Ammon's horn (tissue), 1 donor: ENCODE data around the gene SLC39A13.

Experiments used
- DNase-seq: peaks from one replicate; pipeline ENCODE4 v3.0.0-alpha.2; 2016; ENCODE audit warnings: low spot score

SLC39A13 gene

DNA sequence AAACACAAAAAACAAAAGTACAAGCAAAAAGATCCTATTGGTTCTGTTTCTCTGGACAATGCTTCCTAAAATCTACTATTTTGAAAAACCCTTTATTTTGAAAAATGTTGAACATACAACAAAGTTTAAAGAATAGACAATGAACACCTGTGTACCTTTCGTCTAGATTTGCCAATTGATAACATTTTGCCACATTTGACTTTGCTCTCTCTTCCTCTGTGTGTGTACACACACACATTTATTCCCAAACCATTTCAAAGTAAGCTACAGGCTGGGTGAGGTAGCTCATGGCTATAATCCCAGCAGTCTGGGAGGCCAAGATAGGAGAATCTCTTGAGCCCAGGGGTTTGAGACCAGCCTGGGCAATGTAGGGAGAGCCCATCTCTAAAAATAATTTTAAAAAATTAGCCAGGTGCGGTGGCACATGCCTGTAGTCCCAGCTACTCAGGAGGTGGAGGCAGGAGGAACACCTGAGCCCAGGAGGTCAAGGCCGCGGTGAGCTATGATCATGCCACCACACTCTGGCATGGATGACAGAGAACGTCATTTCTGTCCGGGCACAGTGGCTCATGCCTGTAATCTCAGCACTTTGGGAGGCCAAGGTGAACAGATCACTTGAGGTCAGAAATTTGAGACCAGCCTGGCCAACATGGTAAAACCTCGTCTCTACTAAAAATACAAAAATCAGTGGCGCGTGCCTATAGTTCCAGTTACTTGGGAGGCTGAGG, 23.1 kb downstream of the SLC39A13 start:
- DNase-seq = no peak

DNA sequence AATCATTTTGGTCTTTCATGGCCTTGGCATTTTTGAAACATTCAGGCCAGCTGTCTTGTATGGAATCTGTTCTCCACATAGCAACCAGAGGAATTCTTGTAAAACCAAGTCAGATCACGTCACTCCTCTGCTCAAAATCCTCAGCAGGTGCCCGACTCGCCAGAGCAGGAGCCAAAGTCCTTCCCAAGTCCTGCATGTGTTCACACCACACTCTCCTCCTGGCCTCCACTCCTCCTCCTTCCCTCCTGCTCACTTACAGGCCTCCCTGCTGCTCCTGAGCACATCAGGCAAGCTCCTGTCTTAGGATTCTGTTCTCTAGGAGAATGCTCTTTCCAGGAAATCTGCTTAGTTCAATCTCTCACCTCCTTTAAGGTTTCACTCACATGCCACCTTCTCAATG, 24.8 kb downstream of the SLC39A13 start:
- DNase-seq = no peak

DNA sequence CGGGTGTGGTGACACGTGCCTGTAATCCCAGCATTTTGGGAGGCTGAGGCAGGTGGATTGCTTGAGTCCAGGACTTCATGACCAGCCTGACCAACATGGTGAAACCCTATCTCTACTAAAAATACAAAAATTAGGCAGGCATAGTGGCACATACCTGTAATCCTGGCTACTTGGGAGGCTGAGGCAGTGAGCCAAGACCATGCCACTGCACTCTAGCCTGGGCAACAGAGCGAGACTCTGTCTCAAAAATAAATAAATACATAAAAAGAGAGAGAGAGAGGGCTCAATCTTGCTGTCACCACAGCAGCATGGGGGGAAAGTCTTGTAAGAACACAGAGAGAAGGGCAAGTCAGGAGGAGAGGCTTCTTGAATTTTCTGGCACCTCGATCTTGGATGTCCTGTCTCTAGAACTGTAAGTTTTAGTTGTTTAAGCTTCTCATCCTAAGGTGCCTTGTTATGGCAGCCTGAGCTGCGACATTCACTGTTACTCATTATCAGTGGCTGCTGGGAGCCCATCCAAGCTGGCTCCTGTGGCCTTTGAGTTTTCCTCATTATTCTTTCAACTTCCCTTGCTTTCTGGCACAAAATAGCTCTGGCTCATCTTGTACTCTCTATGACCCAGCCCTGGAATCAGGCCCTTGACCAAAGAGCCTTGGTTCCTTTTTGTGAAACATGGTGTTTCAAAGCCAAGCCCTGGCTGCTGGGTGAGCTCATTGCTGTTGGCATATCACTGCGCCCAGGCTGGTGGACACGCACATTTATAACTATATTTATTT, 25.8 kb downstream of the SLC39A13 start:
- DNase-seq = peak; percentile 47

DNA sequence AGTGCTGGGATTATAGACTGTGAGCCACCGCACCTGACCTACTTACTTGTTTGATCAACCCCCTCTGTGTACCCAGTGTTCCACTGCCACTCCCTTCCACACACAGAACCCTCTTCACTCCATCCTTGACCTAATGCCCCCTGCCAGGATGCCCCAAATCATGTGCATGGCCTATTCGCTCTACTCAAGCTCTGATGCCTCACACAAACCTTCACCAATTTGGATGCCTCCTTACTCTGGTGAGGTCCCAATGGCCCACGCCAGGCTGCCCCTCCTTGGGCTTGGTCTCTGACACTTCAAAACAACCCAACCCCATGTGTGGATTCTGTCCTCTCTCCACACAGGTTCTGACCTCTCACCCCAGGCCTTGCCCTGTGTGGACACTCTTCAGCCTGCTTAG, 27.3 kb downstream of the SLC39A13 start:
- DNase-seq = no peak

DNA sequence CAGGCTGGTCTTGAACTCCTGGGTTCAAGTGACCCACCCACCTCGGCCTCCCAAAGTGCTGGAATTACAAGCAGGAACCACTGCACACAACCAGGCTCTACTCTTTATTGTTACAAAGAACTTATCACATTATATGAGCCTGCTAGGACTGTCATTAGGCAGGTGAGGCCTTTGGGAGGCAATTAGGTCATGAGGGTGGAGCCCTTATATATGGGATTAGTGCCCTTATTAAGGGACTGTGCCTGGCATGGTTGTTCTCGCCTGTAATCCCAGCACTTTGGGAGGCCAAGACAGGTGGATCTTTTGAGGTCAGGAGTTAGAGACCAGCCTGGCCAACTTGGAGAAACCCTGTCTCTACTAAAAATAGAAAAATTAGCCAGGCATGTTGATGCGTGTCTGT, 28.3 kb downstream of the SLC39A13 start:
- DNase-seq = no peak

DNA sequence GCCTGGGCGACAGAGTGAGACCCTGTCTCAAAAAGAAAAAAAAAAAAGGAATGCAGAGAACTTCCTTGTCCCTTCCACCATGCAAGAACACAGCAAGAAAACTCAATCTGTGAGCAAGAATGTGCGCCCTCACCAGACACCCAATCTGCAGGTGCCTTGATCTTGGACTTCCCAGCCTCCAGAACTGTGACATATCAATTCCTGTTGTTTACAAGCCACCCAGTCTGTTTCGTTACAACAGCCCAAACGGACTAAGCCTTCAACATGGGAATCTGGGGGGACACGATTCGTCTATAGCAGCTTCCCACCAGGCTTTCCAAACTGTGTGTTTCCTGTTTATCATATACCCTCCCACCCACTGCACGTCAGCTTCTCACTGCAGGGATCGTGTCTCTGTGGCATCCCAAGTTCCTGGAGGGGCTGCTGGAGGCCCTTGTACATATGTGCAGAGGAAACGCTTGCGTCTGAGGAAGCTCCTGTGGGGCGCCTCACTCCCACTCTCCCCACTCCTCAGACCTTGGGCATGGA, 28.9 kb downstream of the SLC39A13 start:
- DNase-seq = no peak

DNA sequence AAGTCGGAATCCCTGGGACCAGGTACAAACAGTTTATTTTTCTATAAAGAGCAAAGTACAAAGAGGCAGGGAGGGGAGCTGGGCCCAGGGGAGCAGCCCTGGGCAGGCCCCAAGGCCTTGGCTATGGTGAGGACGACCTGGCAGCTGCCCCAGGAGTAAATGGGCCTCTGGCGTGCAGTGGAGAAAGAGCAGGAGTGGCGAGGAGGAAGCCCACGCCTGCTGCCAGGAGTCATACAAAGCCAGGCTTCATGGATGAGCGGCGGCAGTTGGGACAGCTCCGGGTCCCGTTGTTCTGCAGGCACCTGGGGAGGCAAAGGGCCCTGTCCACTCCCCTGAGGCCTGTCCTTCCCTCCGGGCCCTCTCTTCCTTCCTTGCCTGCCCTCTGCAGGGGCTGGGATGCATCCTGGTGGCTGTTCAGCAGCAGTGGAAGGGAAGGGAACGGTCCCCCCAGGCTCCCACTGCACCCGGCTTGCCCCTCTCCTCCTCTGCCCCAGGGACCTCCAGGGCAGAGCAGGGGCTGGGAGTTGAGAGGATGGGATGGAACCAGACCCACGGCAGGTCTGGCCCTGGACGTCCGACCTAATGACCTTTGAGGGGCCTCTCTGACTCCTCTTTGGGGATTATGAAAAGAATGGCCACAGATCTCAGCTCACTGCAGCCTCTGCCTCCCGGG, 29.5 kb downstream of the SLC39A13 start:
- peak; percentile 57 for DNase-seq

DNA sequence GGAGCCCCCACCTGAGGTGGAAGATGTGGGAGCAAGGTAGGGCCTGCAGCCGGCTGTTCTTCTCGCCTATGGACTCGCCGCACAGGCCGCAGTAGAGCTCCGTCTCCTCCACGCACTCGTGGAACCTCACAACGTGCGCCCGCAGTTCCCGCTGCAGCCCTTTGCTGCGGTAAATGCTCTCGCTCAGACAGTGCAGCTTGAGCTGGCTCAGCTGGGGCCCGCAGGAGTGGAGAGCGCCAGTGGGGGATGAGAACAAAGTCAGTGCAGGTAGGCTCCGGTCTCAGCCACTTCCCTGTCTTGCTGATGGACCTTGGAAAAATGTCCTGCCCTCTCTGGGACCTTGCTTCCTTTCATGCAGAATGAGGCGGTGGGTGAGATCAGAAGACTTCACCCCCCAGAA, 30.3 kb downstream of the SLC39A13 start:
- no peak for DNase-seq

DNA sequence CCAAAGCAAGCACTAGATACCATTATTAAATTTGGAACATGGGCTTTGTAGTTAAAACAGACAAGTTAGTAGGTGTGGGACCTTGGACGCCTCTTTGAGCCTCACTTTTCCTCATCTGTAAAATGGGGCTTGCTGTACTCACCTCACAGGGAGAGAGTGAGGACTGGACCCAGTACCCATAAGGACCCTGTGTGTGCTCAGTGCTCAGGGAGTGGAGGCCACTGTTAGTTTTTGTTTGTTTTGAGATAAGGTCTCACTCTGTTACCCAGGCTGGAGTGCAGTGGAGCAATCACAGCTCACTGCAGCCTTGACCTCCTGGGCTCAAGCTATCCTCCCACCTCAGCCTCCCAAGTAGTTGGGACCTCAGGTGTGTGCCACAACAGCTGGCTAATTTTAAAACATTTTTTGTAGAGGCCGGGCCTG, 31.7 kb downstream of the SLC39A13 start:
- no peak for DNase-seq

DNA sequence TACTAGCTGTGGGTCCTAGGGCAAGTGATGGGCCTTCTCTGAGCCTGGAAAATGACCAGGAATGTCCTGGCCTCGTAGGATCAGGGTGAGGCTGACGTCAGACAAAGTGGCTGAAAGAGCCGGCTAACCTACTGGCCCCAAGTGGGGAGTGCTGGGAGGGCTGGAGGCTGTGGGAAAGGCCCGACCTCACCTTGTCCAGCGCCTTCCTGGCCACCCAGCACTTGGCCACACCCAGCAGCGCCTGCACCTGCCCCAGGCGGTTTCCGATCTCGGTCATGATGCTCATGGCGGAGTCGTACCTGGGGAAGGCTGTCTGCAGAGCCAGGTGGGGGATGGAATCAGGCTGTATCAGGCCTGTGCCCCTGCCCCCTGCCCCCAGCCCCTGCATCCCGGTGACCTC, 33.0 kb downstream of the SLC39A13 start:
- no peak for DNase-seq

DNA sequence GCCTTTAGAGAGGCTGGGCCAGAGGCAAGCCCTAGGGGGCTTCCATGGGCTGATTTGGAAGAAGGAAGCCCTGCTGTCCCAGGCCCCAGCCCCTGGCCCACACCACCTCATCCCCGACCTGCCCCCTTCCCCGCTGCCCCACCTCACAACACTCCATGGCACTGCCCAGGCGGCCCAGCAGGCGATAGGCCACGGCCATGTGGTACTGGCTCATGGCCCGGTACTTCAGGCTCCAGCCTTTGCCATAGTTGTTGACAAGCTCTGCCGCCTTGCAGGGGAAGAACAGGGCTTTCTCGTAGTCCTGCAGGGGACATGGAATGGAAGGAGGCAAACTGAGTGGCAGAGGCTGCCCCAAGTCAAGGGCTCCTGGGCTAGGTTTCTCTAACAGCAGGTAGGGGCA, 34.1 kb downstream of the SLC39A13 start:
- peak; percentile 54 for DNase-seq

DNA sequence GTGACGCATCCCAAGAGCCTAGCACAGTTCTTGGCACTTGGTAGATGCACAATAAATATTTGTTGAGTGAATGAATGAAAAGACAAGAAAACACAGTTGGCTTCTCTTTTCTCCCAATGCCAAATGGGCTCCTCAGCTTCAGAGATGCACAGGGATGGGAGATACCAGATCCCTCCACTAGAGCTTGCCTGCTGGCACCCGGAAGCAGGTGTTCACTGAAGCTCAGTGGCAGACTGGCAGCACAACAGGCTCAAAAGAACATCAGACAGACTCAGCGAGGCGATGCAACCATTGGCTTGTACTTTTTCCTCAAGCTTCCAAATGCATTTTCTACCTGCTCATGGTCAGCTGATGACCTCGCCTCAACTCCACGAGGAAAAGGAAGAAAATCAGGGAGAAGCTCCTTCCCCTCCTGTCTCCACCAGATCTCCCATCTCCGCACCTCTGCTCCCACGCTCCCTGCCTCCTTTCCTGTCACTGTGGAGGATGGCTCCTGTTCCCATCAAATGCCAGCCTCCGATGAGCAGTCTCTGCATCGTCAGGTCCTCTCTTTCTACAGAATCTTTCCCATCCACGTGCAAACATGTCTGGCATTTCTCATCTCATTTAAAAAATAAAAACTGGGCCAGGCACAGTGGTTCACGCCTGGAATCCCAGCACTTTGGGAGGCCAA, 34.8 kb downstream of the SLC39A13 start:
- DNase-seq = peak; percentile 69

DNA sequence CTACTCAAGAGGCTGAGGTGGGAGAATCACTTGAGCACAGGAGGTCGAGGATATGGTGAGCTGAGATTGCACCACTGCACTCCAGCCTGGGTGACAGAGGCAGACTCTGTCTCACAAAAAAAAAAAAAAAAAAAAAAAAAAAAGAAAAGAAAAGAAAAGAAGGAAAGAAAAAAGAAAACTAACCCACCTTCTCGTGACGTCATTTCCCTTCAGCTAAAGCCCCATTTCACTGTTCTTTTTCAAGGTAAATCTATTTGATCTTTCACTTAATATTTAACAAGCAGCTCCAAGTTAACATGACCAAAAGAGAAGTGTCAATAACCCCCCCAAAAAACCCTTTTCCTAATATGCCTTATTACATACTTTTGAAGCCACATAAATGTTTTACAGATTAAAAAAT, 35.4 kb downstream of the SLC39A13 start:
- no peak for DNase-seq

DNA sequence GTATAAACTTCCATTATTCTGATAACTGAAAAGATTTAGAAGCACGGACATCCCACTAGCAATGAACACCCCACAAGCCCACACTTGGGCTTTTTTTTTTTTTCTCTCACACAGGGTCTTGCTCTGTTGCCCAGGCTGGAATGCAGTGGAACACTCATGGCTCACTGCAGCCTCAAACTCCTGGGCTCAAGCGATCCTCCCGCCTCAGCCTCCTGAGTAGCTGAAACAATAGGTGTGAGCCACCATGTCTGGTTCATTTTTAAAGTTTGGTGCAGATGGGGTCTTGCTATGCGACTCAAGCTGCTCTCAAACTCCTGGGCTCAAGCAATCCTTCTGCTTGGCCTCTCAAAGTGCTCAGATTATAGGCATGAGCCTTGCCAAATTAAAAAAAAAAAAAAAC, 37.5 kb downstream of the SLC39A13 start:
- no peak for DNase-seq

DNA sequence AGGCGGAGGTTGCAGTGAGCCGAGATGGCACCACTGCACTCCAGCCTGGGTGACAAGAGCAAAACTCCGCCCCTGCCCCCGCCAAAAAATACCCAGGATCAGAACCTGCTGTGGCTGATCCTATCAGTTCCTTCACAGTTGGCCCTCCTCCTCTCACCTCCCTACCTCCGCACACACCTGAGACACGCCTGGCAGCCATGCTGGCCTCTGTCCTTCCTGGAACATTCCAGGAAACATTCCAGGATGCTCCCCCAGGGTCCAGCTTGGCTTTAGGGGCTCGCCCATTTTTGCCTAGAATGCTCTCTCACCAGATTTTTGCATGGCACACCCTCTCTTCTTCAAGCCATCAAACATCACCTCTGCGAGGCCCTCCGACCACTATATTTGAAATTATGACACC, 38.4 kb downstream of the SLC39A13 start:
- no peak for DNase-seq

DNA sequence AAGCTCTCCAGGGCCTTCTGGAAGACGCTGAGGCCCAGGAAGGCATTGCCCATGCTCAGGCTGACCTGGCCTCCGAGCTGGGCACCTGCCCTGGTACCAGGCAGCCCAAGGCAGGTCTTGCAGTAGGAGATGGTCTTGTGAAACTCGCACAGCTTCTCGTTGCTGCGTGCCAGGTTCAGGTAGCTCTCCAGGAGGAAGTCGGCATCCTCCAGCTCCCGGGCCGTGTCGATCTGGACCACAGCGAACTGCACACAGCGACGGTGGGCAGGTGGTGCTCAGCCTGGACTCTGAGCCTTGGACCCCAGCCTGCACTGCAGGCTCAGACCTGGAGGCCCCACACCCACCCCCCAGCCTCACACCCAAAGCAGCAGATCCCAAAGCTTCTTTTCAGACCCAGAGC, 39.5 kb downstream of the SLC39A13 start:
- DNase-seq = no peak

DNA sequence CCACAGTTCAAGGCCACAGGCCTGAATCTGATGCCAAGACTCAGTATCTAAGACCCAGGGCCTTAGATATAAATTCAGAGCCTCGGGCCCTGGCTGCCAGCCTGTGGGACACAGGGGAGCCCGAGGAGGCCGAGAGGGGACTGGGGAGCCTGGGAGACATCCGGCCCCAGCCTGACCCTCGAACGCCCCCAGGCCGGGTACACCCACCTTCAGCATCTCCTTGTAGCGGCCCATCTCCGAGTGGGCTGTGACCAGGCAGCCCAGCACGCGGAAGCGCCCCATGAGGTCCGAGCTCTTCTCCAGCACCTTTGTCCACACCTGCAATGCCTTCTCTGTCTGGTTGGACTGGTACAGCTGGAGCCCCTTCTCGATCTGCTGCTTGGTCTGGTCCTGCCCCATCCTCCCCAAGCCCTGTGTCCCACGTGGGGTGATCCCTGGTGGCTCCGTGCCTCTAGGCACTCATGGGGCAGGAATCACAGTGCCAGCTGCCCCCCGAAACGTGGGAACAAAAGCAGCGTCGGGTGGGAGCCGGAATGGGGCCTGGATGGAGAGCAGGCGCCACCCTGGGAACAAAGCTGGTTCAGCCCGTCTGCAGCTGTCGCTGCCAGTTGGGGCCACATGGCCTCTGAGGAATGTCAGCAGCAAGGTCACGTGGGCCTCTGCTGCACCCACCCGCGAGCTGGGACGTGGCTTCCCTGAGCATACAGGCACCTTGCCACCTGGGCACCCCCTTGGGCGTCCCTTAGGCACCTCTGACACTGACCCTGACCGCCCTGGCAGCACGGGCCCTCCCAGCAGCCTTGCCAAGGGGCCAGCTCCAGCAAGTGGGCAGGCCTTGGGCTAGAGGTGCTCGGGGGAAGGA, 40.4 kb downstream of the SLC39A13 start, which contains the start of gene RAPSN:
Gene RAPSN (minus strand): TSS at position 571 of the 862 bp plus-strand sequence. CDS start 172 bp downstream, at position 399.
- no peak for DNase-seq

DNA sequence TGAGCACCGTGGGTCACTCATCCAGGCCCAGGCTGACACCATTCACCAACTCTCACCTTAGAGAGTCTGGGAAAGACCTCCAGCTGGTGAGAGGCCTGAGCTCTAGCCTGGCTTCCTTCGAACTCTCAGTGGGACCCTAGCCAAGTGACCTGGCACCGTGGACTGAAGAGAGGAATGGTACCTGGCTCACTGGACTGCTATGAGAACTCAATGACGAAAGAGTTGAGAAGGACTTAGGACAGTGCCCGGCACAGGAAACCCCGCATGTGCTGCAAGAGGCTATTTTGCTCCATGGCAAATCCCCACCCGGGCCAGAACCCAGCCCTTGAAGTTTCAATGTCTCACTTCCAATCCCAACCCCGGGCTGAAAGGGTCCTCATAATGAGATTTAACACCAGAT, 41.2 kb downstream of the SLC39A13 start:
- DNase-seq = no peak

DNA sequence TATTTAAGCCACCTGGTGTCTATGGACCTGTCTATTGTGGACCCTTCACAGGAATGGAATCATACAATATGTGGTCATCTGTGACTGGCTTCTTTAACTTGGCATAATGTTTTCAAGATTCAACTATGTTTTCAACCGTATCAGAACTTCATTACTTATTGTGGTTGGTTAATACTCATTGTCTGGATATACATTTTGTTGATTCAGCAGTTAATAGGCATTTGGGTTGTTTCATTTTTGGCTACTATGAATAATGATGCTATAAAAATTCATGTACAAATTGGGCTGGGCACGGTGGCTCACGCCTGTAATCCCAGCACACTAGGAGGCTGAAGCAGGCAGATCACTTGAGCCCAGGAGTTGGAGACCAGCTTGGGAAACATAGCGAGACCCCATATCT, 43.0 kb downstream of the SLC39A13 start:
- DNase-seq = no peak

DNA sequence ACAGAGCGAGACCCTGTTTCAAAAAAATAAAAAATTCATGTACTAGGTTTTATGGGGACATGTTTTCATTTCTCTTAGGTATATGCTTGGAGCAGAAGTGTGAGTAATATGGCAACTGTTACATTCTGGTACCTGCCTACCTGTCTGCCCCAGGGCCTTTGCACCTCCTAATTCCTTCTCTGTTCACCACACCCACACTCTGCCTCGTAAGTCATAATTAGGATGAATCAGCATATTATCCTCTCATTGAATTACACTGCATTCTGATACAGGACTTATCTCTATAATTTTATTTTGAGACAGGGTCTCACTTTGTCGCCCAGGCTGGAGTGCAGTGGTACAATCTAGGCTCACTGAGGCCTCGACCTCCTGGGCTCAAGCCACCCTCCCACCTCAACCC, 43.6 kb downstream of the SLC39A13 start:
- DNase-seq = no peak

DNA sequence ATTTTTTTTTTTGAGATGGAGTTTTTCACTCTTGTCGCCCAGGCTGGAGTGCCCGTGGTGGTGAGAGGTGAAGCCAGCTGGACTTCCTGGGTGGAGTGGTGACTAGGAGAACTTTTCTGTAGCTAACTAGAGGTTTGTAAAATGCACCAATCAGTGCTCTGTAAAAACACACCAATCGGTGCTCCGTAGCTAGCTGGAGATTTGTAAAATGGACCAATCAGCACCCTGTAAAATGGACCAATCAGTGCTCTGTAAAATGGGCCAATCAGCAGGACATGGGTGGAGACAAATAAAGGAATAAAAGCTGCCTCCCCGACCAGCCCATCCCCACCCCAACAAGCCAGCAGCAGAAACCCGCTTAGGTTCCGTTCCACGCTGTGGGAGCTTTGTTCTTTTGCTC, 45.0 kb downstream of the SLC39A13 start:
- no peak for DNase-seq
